Neural crest cell (in vitro differentiated cells): ENCODE measurements around the gene IMP4. TPM values are rescaled to one million over a fixed set of nuclear protein-coding genes. Genes with fewer than 3 reads are reported as not detected.

Experiments used
- DNase-seq: peaks from one replicate; pipeline ENCODE4 v3.0.0; 2021; ENCODE audit warnings: low read depth, mixed read lengths, low spot score
- H3K27ac Mint-ChIP-seq: one replicate; pipeline ENCODE4 v1.8.0; 2021; ENCODE audit warnings: mild to moderate bottlenecking, mixed read lengths; ENCODE audit not compliant: unreplicated experiment
- H3K27me3 Mint-ChIP-seq: 2 replicates; pipeline ENCODE4 v1.8.0; 2021; ENCODE audit warnings: low read depth, mild to moderate bottlenecking, mixed read lengths
- H3K36me3 Mint-ChIP-seq: 2 replicates; pipeline ENCODE4 v1.8.0; 2021; ENCODE audit warnings: low read depth, mild to moderate bottlenecking, mixed read lengths
- H3K4me1 Mint-ChIP-seq: 2 replicates; pipeline ENCODE4 v1.8.0; 2021; ENCODE audit warnings: mixed read lengths
- H3K4me3 Mint-ChIP-seq: one replicate; pipeline ENCODE4 v1.8.0; 2021; ENCODE audit warnings: mild to moderate bottlenecking, mixed read lengths
- H3K9me3 Mint-ChIP-seq: 2 replicates; pipeline ENCODE4 v1.8.0; 2021; ENCODE audit warnings: mixed read lengths
- total RNA-seq: library from RNA; stranded (reverse); gene quantifications from 2 replicates; pipeline ENCODE4 v1.2.1, GENCODE V29; 2021
- TF ChIP-seq, protein P1 (sequence below): fragments of 200-600 bp; sonication (generic); conservative IDR thresholded peaks from 2 replicates; pipeline ENCODE4 v1.5.0; 2021; ENCODE audit warnings: antibody characterized with exemption, mild to moderate bottlenecking

IMP4 gene
- total RNA-seq, 1 donor from 2014 or later = 62.1 TPM

- peaks cover 15% of the 10 kb centered on the region for H3K4me1 Mint-ChIP-seq
- no peaks in the 10 kb centered on the region for H3K27me3 Mint-ChIP-seq
- H3K4me3 Mint-ChIP-seq = peak overlapping the region; percentile 73
- H3K36me3 Mint-ChIP-seq = peaks cover 4% of the 10 kb centered on the region
- no peaks in the 10 kb centered on the region for H3K9me3 Mint-ChIP-seq
- no peak for DNase-seq
- H3K27ac Mint-ChIP-seq = no peak overlapping the region
- TF ChIP-seq, protein P1, sequence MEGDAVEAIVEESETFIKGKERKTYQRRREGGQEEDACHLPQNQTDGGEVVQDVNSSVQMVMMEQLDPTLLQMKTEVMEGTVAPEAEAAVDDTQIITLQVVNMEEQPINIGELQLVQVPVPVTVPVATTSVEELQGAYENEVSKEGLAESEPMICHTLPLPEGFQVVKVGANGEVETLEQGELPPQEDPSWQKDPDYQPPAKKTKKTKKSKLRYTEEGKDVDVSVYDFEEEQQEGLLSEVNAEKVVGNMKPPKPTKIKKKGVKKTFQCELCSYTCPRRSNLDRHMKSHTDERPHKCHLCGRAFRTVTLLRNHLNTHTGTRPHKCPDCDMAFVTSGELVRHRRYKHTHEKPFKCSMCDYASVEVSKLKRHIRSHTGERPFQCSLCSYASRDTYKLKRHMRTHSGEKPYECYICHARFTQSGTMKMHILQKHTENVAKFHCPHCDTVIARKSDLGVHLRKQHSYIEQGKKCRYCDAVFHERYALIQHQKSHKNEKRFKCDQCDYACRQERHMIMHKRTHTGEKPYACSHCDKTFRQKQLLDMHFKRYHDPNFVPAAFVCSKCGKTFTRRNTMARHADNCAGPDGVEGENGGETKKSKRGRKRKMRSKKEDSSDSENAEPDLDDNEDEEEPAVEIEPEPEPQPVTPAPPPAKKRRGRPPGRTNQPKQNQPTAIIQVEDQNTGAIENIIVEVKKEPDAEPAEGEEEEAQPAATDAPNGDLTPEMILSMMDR = no peak
Measured at GRCh38 chr2:130369311-130369964, 26.7 kb downstream of the IMP4 start.

DNA sequence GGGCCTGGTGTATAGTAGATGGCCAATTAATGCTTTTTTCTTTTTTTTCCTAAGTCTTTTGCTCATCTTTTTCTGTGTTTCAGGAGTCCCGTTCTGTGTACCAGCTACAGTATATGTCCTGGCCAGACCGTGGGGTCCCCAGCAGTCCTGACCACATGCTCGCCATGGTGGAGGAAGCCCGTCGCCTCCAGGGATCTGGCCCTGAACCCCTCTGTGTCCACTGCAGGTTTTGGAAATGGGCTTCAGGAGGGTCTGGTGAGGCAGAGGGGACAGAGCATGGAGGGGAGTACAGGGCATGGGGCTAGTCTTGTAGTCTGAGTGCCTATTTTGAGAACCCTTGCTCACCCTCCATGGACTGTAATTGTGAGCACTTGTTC is 27.3 kb downstream of the IMP4 start:
- H3K36me3 Mint-ChIP-seq = peaks cover 4% of the 10 kb centered on the region
- H3K27ac Mint-ChIP-seq = no peak overlapping the region

GRCh38 chr2:130370490-130370889 is 27.8 kb downstream of the IMP4 start:
- no peaks in the 10 kb centered on the region for H3K27me3 Mint-ChIP-seq
- H3K27ac Mint-ChIP-seq = no peak overlapping the region
- H3K4me1 Mint-ChIP-seq = peaks cover 15% of the 10 kb centered on the region
- H3K4me3 Mint-ChIP-seq = peak overlapping the region; percentile 92
- peaks cover 4% of the 10 kb centered on the region for H3K36me3 Mint-ChIP-seq
- TF ChIP-seq, protein P1 = no peak
- no peak for DNase-seq
- H3K9me3 Mint-ChIP-seq = no peaks in the 10 kb centered on the region

More for the DNA sequence above, 27.3 kb downstream of the IMP4 start:
- Mint-ChIP-seq H3K4me1 (peaks cover 15% of the 10 kb centered on the region), H3K27me3 (no peaks in the 10 kb centered on the region), H3K4me3 (peak overlapping the region; percentile 73), H3K9me3 (no peaks in the 10 kb centered on the region)
- TF ChIP-seq, protein P1 = no peak
- no peak for DNase-seq

GRCh38 chr2:130371723-130372054 is 29.0 kb downstream of the IMP4 start:
- H3K4me3 Mint-ChIP-seq = peak overlapping the region; percentile 92
- H3K4me1 Mint-ChIP-seq = peaks cover 15% of the 10 kb centered on the region
- no peaks in the 10 kb centered on the region for H3K27me3 Mint-ChIP-seq
- DNase-seq = no peak
- TF ChIP-seq, protein P1 = no peak
- H3K36me3 Mint-ChIP-seq = peaks cover 4% of the 10 kb centered on the region
- peak overlapping the region; percentile 89 for H3K27ac Mint-ChIP-seq
- H3K9me3 Mint-ChIP-seq = no peaks in the 10 kb centered on the region

DNA sequence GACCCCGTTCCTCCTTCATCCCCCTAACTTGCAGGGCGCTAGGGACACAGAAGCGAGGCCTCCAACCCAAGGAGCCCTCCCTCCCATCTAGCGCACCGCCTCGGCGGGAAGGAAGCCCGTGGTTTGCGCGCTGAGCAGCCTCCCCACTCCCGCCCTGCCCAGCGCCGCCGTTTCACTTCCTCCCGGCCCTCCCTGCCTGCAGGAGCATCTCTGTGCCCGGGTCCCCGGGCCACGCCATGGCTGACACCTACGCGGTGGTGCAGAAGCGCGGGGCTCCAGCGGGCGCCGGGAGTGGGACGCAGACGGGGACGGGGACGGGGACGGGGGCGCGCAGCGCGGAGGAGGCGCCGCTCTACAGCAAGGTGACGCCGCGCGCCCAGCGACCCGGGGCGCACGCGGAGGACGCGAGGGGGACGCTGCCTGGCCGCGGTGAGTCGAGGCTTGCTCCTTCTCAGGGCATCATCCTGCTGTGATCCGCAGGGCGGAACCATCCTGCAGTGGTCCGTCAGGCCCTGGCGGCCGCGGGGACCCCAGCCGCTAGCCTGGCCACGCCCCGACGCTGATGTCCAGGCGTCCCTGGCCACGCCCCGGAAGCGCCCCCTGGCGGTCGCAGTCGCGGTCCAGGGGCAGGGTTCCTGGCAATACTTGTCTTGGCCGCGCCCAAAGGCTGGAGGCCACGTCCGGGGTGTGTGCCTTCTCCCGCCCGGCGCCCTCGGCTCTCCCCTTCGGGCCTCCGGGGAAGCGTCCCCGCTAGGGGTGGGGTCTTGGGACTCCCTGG is 29.5 kb downstream of the IMP4 start:
- Mint-ChIP-seq H3K27ac (peak overlapping the region; percentile 89), H3K4me3 (peak overlapping the region; percentile 92)

More for the DNA sequence above, 29.5 kb downstream of the IMP4 start:
- peak; percentile 95 for DNase-seq
- H3K4me1 Mint-ChIP-seq = peaks cover 15% of the 10 kb centered on the region
- no peaks in the 10 kb centered on the region for H3K9me3 Mint-ChIP-seq
- H3K27me3 Mint-ChIP-seq = no peaks in the 10 kb centered on the region
- TF ChIP-seq, protein P1 = peak; percentile 99
- peaks cover 4% of the 10 kb centered on the region for H3K36me3 Mint-ChIP-seq
